Smooth muscle cell (in vitro differentiated cells): ENCODE measurements around the gene TXNDC9. TPM values are rescaled to one million over a fixed set of nuclear protein-coding genes. Genes with fewer than 3 reads are reported as not detected.
"Not testable (repeated sequence)": the region's sequence is repeated elsewhere in the genome, so short reads cannot be mapped to it uniquely, and the experiment has no call there.

Experiments
- DNase-seq: peaks from one replicate; lab custom pipeline; 2025; ENCODE audit not compliant: unreplicated experiment; lab: John Stamatoyannopoulos, UW
- H2AFZ ChIP-seq: fragments of 200-600 bp; sonication (generic); 2 replicates; pipeline ENCODE4 v1.6.0; 2016; ENCODE audit warnings: antibody characterized with exemption, low read depth, mild to moderate bottlenecking
- H3F3A ChIP-seq: fragments of 200-600 bp; sonication (generic); 2 replicates; pipeline ENCODE4 v1.6.0; 2017; ENCODE audit warnings: antibody characterized with exemption, low read depth
- H3K27ac ChIP-seq: fragments of 200-600 bp; sonication (generic); 2 replicates; pipeline ENCODE4 v1.5.1; 2016; ENCODE audit warnings: low read depth, mild to moderate bottlenecking
- H3K27me3 ChIP-seq: fragments of 200-600 bp; sonication (generic); 2 replicates; pipeline ENCODE4 v1.6.1; 2016; ENCODE audit warnings: low read depth, mild to moderate bottlenecking
- H3K36me3 ChIP-seq: fragments of 200-600 bp; sonication (generic); 2 replicates; pipeline ENCODE4 v1.5.1; 2016; ENCODE audit warnings: low read depth
- H3K4me1 ChIP-seq: fragments of 200-600 bp; sonication (generic); 2 replicates; pipeline ENCODE4 v1.5.1; 2016; ENCODE audit warnings: low read depth
- H3K4me2 ChIP-seq: fragments of 200-600 bp; sonication (generic); 2 replicates; pipeline ENCODE4 v1.6.0; 2016; ENCODE audit warnings: mild to moderate bottlenecking
- H3K4me3 ChIP-seq: fragments of 200-600 bp; sonication (generic); 2 replicates; pipeline ENCODE4 v1.5.1; 2016; ENCODE audit warnings: mild to moderate bottlenecking
- H3K79me2 ChIP-seq: fragments of 200-600 bp; sonication (generic); 2 replicates; pipeline ENCODE4 v1.6.0; 2016; ENCODE audit warnings: low read depth, mild to moderate bottlenecking
- H3K9ac ChIP-seq: fragments of 200-600 bp; sonication (generic); 2 replicates; pipeline ENCODE4 v1.6.0; 2016; ENCODE audit warnings: low read depth
- H3K9me3 ChIP-seq: fragments of 200-600 bp; sonication (generic); replicated peaks from 2 replicates; pipeline ENCODE4 v1.5.1; 2016; ENCODE audit warnings: low read depth
- H4K20me1 ChIP-seq: fragments of 200-600 bp; sonication (generic); 2 replicates; pipeline ENCODE4 v1.6.0; 2016; ENCODE audit warnings: low read depth
- WGBS: methylation state at CpG from one replicate; pipeline ENCODE4 v1.1.7; 2016; ENCODE audit warnings: low lambda C conversion rate; 5-methylcytosine and 5-hydroxymethylcytosine counted together
- polyA plus RNA-seq: library from polyadenylated mRNA; unstranded; fragments of >200 nt; fragmentation: Nextera tagmentation; extraction: Ambion mirVana; gene quantifications from 2 replicates; pipeline ENCODE4 v1.2.1, GENCODE V29; 2016
- total RNA-seq: library from RNA; depleted of rRNA; stranded (reverse); fragments of >200 nt; gene quantifications from 2 replicates; pipeline ENCODE4 v1.2.3, GENCODE V29; 2014
- TF ChIP-seq, protein P1 (sequence below): fragments of 200-600 bp; sonication (generic); IDR thresholded peaks from 2 replicates; pipeline ENCODE4 v1.5.1; 2017; ENCODE audit warnings: borderline replicate concordance, mild to moderate bottlenecking, antibody characterized with exemption; ENCODE audit not compliant: insufficient read depth, poor library complexity, severe bottlenecking

TXNDC9 gene
- total and polyA plus RNA-seq, 2 experiments from 2014 or later: 38.0 to 53.8 TPM

DNA sequence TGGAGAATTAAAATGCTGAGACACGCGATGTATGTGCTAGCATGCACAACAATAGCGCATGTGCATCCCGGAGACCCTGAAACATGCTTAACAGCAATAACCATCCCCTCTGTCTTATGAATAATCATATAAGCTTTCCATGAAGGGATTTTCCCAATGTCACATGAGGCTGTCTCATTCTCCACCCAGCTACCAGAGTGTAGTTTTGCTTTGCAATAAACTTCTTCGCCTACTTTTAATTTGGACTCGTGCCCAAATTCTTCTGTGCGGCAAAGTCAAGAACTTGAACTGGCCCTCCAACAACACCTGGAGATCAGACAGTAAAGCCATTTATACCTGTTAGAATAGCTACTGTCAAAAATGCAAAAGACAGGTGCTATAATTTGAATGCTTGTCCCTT lies 50.6 kb downstream of the TXNDC9 start:
- no peak overlapping the region for H3K4me3 ChIP-seq
- no peaks in the 10 kb centered on the region for H3K79me2 ChIP-seq
- TF ChIP-seq, protein P1, sequence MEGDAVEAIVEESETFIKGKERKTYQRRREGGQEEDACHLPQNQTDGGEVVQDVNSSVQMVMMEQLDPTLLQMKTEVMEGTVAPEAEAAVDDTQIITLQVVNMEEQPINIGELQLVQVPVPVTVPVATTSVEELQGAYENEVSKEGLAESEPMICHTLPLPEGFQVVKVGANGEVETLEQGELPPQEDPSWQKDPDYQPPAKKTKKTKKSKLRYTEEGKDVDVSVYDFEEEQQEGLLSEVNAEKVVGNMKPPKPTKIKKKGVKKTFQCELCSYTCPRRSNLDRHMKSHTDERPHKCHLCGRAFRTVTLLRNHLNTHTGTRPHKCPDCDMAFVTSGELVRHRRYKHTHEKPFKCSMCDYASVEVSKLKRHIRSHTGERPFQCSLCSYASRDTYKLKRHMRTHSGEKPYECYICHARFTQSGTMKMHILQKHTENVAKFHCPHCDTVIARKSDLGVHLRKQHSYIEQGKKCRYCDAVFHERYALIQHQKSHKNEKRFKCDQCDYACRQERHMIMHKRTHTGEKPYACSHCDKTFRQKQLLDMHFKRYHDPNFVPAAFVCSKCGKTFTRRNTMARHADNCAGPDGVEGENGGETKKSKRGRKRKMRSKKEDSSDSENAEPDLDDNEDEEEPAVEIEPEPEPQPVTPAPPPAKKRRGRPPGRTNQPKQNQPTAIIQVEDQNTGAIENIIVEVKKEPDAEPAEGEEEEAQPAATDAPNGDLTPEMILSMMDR: no peak
- 96% methylated on average over 7 of the region's 7 CpGs for WGBS
- H3K27me3 ChIP-seq: no peaks in the 10 kb centered on the region
- no peak overlapping the region for H3K27ac ChIP-seq
- H3K4me1 ChIP-seq: no peaks in the 10 kb centered on the region
- no peak overlapping the region for H3K4me2 ChIP-seq
- H3K9me3 ChIP-seq: no peaks in the 10 kb centered on the region
- no peaks in the 10 kb centered on the region for H3F3A ChIP-seq
- no peaks in the 10 kb centered on the region for H4K20me1 ChIP-seq
- no peak overlapping the region for H2AFZ ChIP-seq
- DNase-seq: no peak
- peaks cover 8% of the 10 kb centered on the region for H3K36me3 ChIP-seq
- H3K9ac ChIP-seq: no peak overlapping the region

DNA sequence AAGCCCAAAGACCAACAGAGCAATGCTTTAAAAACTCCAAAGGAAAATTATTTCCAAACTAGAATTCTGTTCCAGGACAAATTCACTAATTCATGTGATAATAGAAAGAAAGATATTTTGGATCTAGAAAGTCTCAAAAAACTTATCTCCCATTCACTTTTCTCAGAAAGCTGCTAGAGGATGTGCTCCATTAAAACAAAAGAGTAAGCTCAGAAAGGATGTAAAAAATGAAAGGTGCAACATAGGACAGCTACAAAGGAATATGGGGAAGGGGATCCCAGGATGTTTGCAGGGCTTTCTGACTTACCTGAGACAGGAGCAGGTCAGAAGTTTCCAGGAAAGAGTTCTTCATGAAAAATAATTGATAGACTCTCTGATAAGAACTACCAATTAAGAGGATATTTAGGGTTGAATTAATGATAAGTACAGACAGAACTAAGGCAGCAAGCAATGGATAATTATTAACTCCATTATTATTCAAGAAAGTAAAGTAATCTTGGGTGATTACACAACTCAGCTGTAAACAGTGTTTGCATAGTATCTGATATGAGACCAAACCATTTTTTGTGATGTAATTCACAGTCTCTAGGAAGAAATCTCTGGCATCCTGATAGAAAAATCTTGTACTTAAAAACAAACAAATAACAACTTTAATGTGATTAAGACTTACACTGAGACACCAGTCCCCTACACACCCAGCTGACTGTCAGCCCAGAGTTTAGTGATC lies 56.0 kb downstream of the TXNDC9 start:
- H3F3A ChIP-seq: no peaks in the 10 kb centered on the region
- H3K4me3 ChIP-seq: no peak overlapping the region
- H4K20me1 ChIP-seq: no peaks in the 10 kb centered on the region
- TF ChIP-seq, protein P1: no peak
- H3K4me1 ChIP-seq: no peaks in the 10 kb centered on the region
- no peak overlapping the region for H3K4me2 ChIP-seq
- no peaks in the 10 kb centered on the region for H3K79me2 ChIP-seq
- no peak for DNase-seq
- H2AFZ ChIP-seq: no peak overlapping the region
- peaks cover 4% of the 10 kb centered on the region for H3K9me3 ChIP-seq
- no peaks in the 10 kb centered on the region for H3K27me3 ChIP-seq
- H3K9ac ChIP-seq: no peak overlapping the region
- peaks cover 8% of the 10 kb centered on the region for H3K36me3 ChIP-seq
- no peak overlapping the region for H3K27ac ChIP-seq

DNA sequence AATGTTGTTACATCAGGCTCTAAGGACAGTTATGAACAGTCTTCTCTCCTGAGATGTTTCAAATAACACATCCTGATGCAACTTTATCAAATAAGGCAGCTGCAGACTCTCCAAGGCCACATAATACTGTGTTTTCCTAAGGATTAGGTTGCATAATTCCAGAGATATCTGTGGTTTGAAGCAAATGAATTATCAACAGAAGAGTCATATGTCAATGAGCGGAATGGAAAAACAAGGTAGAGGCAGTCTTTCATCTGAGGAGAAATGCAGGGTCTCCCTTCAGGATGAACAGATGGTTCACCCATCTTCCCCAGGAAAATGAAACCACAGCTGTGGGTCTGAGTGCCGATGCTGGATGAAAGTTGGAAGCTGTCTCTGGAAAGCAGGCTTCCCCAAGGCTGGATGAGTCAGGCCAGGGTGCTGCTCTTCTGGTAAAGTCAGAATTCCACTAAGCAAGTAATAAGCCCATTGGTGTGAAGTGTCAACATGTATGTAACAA lies 57.3 kb downstream of the TXNDC9 start:
- no peaks in the 10 kb centered on the region for H3K4me1 ChIP-seq
- no peak for DNase-seq
- 31% methylated on average over 2 of the region's 2 CpGs for WGBS
- H3K36me3 ChIP-seq: peaks cover under 1% of the 10 kb centered on the region
- H3K9me3 ChIP-seq: peaks cover 4% of the 10 kb centered on the region
- H3F3A ChIP-seq: no peaks in the 10 kb centered on the region
- H3K4me2 ChIP-seq: peak overlapping the region; percentile 2
- no peak overlapping the region for H3K4me3 ChIP-seq
- H3K27ac ChIP-seq: peak overlapping the region; percentile 2
- H3K9ac ChIP-seq: no peak overlapping the region
- no peaks in the 10 kb centered on the region for H3K79me2 ChIP-seq
- TF ChIP-seq, protein P1: no peak
- no peaks in the 10 kb centered on the region for H4K20me1 ChIP-seq
- H3K27me3 ChIP-seq: no peaks in the 10 kb centered on the region
- H2AFZ ChIP-seq: no peak overlapping the region

DNA sequence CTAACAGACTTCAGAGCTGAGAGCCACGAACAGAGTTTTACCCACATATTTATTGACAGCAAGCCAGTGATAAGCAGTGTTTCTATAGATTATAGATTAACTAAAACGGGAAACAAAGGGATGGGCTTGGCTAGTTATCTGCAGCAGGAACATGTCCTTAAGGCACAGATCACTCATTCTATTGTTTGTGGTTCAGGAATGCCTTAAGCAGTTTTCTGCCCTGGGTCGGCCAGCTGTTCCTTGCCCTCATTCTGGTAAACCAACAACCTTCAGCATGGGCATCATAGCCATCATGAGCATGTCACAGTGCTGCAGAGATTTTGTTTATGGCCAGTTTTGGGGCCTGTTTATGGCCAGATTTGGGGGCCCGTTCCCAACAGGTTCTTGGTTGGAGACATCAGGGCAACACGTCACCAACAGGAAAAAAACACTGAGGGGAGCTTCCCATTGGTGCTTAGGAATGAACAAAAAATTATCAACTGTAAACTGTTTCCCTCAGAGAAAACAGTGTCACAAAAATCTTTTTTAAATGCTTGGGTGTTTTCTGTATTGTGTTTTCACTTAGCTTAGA lies 57.9 kb downstream of the TXNDC9 start:
- not testable (repeated sequence) for DNase-seq, H3K4me3 ChIP-seq, H3K9ac ChIP-seq, H2AFZ ChIP-seq, H3K36me3 ChIP-seq, H3F3A ChIP-seq, H3K4me1 ChIP-seq, H4K20me1 ChIP-seq, H3K79me2 ChIP-seq, H3K9me3 ChIP-seq, H3K27ac ChIP-seq, H3K27me3 ChIP-seq
- H3K4me2 ChIP-seq: peak overlapping the region; percentile 2
- 87% methylated on average over 5 of the region's 5 CpGs for WGBS
